ENCODE results near the gene DRC7.
A peak's percentile ranks its signal among the peaks of the same experiment; 100 is the strongest.
"Not testable (repeated sequence)": the region's sequence is repeated elsewhere in the genome, so short reads cannot be mapped to it uniquely, and the experiment has no call there.

The DRC7 gene

DNA sequence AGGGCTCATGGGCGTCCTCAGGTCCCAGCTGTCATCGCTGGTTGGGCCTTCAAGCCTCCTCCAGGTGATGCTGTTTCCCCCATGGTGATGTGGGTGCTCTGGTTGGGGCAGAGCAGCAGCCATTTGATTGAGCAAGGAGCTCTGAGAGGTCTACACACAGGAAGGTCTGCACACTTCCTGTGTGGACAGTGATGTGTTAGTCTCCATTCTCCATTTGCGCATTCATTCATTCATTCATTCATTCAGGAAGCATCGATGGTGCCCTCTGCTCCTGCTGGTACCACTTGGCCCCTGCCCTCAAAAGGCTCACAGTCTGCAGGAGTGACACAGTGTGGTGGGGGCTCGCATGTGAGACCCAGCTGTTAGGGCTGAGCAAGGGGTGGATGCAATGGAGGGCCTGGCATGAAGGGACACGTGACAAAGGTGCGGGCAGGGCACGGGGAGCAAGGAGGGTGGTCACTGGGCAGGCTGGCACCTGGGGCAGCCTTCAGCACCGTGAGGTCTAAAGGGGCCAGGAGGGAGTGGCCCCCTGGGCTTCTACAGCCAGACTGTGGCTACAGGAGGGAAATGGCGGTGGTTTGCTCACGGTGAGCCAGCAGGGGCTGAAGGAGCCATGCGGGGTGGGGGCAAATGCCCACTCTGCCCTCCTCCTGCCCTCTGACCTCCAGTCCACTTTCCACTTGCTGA lies 25.0 kb upstream of the DRC7 start:
- peak overlapping the region in 1 of 2 donors; percentile 3 for H3K4me3 ChIP-seq (ENCODE audit: low read depth in 1 of 2, low read length in 2 of 2)
- H3K27me3 ChIP-seq (ENCODE audit: low read depth, low read length), result no peaks in the 10 kb centered on the region
- H3K36me3 ChIP-seq (ENCODE audit: control insufficient read depth in 1 of 2, insufficient read depth in 2 of 2, low read length in 2 of 2), result no peaks in the 10 kb centered on the region
- no peaks in the 10 kb centered on the region for H3K4me1 ChIP-seq (ENCODE audit: control insufficient read depth in 1 of 2, insufficient read depth in 2 of 2, low read length in 2 of 2)
- no peak overlapping the region for H3K27ac ChIP-seq (ENCODE audit: low read length)
- no peaks in the 10 kb centered on the region for H3K9me3 ChIP-seq (ENCODE audit: control insufficient read depth in 1 of 2, low read length in 2 of 2)

DNA sequence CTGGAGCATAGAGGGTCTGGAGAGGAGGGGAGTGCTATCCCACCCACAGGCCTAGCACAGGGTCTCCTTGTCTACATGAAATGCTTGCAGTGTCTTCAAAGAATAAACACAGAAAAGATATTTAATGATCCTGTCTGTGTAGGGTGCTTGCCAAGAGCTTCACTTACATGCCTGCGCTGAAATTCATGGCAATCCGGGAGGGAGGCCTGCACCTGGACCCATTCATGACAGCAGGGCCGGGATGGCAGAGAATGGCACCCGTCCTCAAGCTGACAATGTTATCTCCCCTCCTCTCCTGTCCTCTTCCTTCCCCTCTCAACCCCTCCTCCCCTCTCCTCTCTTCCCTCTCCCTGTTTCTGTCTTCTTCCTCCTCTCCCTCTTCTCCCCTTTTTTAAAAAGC lies 24.4 kb upstream of the DRC7 start:
- H3K9me3 ChIP-seq (ENCODE audit: control insufficient read depth in 1 of 2, low read length in 2 of 2), result no peaks in the 10 kb centered on the region
- H3K4me1 ChIP-seq (ENCODE audit: control insufficient read depth in 1 of 2, insufficient read depth in 2 of 2, low read length in 2 of 2), result no peaks in the 10 kb centered on the region
- H3K27me3 ChIP-seq (ENCODE audit: low read depth, low read length), result no peaks in the 10 kb centered on the region
- H3K27ac ChIP-seq (ENCODE audit: low read length), result no peak overlapping the region
- peak overlapping the region in 1 of 2 donors; percentile 3 for H3K4me3 ChIP-seq (ENCODE audit: low read depth in 1 of 2, low read length in 2 of 2)
- no peaks in the 10 kb centered on the region for H3K36me3 ChIP-seq (ENCODE audit: control insufficient read depth in 1 of 2, insufficient read depth in 2 of 2, low read length in 2 of 2)

DNA sequence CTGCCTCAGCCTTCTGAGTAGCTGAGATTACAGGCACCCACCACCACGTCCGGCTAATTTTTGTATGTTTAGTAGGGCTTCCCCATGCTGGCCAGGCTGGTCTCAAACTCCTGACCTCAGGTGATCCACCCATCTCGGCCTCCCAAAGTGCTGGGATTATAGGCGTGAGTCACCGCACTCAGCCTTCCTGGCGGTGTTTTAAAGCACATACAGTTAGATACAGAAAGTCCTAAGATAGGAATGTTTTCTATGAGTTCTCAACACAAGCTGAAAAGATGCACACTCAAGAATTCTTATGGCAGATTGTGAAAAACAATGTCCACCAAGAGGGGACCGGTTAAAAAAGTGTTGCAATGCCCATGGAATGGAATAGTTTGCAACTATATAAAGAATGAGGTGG lies 23.2 kb upstream of the DRC7 start:
- H3K4me1 ChIP-seq (ENCODE audit: control insufficient read depth in 1 of 2, insufficient read depth in 2 of 2, low read length in 2 of 2); H3K9me3 ChIP-seq (ENCODE audit: control insufficient read depth in 1 of 2, low read length in 2 of 2); H3K36me3 ChIP-seq (ENCODE audit: control insufficient read depth in 1 of 2, insufficient read depth in 2 of 2, low read length in 2 of 2); H3K27ac ChIP-seq (ENCODE audit: low read length); H3K4me3 ChIP-seq (ENCODE audit: low read depth in 1 of 2, low read length in 2 of 2); H3K27me3 ChIP-seq (ENCODE audit: low read depth, low read length): not testable (repeated sequence)

DNA sequence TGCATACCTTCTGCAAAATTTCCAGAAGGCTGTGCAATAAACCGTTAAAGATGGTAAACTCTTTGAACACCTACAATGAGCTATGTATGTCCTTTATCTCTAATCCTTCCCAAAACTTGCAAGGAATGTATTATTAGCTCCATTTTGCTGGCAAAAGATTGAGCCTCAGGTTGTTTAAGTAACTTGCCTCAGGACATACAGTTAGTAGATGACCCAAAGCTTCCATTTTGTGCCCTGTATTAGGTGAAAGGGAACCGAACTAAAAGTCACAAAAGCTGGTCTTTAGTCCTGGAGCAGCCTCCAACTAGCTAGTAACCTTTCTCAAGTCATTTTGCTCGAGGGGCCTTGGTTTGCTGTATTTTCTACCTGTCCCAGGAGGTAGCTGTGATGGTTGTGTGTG lies 22.2 kb upstream of the DRC7 start:
- Histone ChIP-seq H3K27me3 (ENCODE audit: low read depth, low read length) (no peaks in the 10 kb centered on the region), H3K4me3 (ENCODE audit: low read depth in 1 of 2, low read length in 2 of 2) (no peak overlapping the region), H3K9me3 (ENCODE audit: control insufficient read depth in 1 of 2, low read length in 2 of 2) (no peaks in the 10 kb centered on the region), H3K27ac (ENCODE audit: low read length) (no peak overlapping the region), H3K36me3 (ENCODE audit: control insufficient read depth in 1 of 2, insufficient read depth in 2 of 2, low read length in 2 of 2) (no peaks in the 10 kb centered on the region), H3K4me1 (ENCODE audit: control insufficient read depth in 1 of 2, insufficient read depth in 2 of 2, low read length in 2 of 2) (no peaks in the 10 kb centered on the region)

DNA sequence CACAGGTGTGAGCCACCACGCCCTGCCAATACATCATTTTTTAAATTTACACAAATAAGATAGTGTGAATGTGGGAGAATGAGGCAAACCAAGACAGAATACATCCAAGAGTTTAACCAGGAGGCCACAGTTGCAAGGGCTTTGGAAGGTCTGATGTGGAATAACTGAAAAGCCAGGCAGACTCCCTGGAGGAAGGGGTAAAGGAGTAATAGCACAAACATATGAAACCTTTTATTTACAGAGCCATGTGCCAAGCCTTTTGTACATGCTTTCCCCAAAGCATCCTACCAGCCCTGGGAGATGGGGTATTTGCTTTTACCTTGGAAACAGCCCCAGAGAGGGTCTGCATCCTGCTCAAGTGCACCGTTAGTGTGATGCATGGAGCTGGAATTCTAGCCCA lies 21.8 kb upstream of the DRC7 start:
- Histone ChIP-seq H3K27ac (ENCODE audit: low read length) (no peak overlapping the region), H3K4me1 (ENCODE audit: control insufficient read depth in 1 of 2, insufficient read depth in 2 of 2, low read length in 2 of 2) (no peaks in the 10 kb centered on the region), H3K27me3 (ENCODE audit: low read depth, low read length) (no peaks in the 10 kb centered on the region), H3K36me3 (ENCODE audit: control insufficient read depth in 1 of 2, insufficient read depth in 2 of 2, low read length in 2 of 2) (no peaks in the 10 kb centered on the region), H3K4me3 (ENCODE audit: low read depth in 1 of 2, low read length in 2 of 2) (no peak overlapping the region), H3K9me3 (ENCODE audit: control insufficient read depth in 1 of 2, low read length in 2 of 2) (no peaks in the 10 kb centered on the region)

DNA sequence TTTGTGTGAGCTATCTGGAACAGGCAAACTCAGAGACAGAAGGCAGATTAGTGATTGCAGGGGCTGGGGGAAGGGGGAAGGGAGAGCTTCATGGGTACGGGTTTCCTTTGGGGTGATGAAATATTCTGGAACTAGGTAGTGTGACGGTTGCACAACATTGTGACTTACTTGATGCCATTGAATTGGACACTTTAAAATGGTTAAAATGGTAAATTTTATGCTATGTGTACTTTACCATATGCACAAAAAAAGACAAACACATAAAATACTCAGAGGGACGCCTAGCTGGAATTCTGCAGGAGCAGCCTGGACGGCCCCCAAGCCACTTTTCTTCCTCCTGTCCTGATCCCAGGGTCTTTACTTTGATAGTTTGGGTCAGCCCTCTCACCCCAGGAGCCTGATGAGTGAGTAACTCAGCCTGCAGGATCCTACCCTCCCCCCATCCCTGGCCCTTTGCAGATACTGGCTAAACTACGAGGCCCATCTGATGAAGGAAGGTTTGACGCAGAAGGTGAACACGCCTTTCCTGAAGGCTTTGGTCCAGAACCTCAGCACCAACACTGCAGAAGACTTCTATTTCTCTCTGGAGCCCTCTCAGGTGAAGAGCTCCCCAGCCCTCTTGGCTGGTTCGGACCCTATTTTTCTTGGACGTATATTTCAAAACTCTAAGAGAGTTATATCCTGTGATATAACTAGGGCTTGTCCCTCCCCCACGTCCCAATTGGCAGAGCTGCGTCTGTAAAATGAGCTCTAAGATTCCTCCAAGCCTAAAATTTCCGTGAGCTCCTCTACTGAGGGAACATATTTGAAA lies 18.7 kb upstream of the DRC7 start:
- Histone ChIP-seq H3K27ac (ENCODE audit: low read length) (no peak overlapping the region), H3K4me3 (ENCODE audit: low read depth in 1 of 2, low read length in 2 of 2) (no peak overlapping the region), H3K27me3 (ENCODE audit: low read depth, low read length) (no peaks in the 10 kb centered on the region), H3K4me1 (ENCODE audit: control insufficient read depth in 1 of 2, insufficient read depth in 2 of 2, low read length in 2 of 2) (no peaks in the 10 kb centered on the region), H3K9me3 (ENCODE audit: control insufficient read depth in 1 of 2, low read length in 2 of 2) (no peaks in the 10 kb centered on the region), H3K36me3 (ENCODE audit: control insufficient read depth in 1 of 2, insufficient read depth in 2 of 2, low read length in 2 of 2) (no peaks in the 10 kb centered on the region)

DNA sequence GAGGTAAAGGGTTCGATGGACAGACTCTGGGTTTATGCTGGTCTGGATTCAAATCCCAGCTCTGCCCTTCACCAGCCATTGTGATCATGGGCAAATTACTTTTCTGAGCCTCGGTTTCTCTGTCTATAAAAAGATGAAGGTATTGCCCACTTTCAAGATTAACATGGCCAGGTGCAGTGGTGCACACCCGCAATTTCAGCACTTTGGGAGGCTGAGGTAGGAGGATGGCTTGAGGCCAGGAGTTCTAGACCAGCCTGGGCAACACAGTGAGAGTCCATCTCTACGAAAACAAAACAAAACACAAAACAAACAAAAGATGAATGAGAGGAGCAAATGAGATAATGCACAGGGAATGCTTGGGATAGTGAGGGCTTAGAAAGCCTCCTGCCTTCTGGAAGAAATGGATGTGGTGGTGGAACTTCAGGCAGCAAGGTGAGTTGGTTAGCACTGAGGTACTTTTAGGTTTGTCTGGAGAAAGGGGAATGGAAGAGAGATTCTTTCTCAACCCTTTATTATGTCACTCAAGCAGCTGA lies 18.0 kb upstream of the DRC7 start:
- Histone ChIP-seq H3K9me3 (ENCODE audit: control insufficient read depth in 1 of 2, low read length in 2 of 2) (no peaks in the 10 kb centered on the region), H3K27me3 (ENCODE audit: low read depth, low read length) (no peaks in the 10 kb centered on the region), H3K4me1 (ENCODE audit: control insufficient read depth in 1 of 2, insufficient read depth in 2 of 2, low read length in 2 of 2) (no peaks in the 10 kb centered on the region), H3K36me3 (ENCODE audit: control insufficient read depth in 1 of 2, insufficient read depth in 2 of 2, low read length in 2 of 2) (no peaks in the 10 kb centered on the region), H3K4me3 (ENCODE audit: low read depth in 1 of 2, low read length in 2 of 2) (no peak overlapping the region), H3K27ac (ENCODE audit: low read length) (no peak overlapping the region)

DNA sequence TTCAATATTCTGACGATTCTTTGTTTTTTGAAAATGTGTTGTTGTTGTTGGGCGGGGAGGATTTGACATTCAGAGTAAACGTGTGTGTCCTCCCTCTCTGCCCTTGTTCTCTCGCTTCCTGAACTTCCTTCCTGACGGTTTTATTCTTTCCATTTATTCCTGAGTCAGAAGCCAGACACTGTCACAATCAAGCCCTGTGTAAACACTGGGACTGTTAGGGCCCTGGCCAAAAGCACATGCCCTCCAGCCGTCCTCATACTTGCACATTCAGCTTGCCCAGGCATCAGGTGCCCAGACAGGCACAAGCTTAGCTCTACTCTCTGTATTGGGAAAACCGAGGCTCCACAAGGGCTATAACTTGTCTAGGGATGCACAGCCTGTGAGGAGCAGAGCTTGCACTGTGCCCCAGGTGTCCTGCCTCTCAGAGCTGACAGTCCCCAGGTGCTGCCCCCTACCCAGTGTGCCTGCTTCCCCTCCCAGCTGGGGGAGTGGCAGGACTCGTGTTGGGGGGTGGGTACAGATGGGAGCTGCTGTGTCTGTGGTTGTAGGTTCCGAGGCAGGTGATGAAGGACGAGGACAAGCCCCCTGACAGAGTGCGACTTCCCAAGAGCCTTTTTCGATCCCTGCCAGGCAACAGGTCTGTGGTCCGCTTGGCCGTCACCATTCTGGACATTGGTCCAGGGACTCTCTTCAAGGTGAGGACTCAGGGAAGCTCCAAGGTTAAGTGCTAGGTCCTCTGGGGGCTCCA lies 16.8 kb upstream of the DRC7 start:
- H3K4me3 ChIP-seq (ENCODE audit: low read depth in 1 of 2, low read length in 2 of 2), result no peak overlapping the region
- no peaks in the 10 kb centered on the region for H3K4me1 ChIP-seq (ENCODE audit: control insufficient read depth in 1 of 2, insufficient read depth in 2 of 2, low read length in 2 of 2)
- no peaks in the 10 kb centered on the region for H3K27me3 ChIP-seq (ENCODE audit: low read depth, low read length)
- H3K27ac ChIP-seq (ENCODE audit: low read length), result no peak overlapping the region
- no peaks in the 10 kb centered on the region for H3K36me3 ChIP-seq (ENCODE audit: control insufficient read depth in 1 of 2, insufficient read depth in 2 of 2, low read length in 2 of 2)
- H3K9me3 ChIP-seq (ENCODE audit: control insufficient read depth in 1 of 2, low read length in 2 of 2), result no peaks in the 10 kb centered on the region

DNA sequence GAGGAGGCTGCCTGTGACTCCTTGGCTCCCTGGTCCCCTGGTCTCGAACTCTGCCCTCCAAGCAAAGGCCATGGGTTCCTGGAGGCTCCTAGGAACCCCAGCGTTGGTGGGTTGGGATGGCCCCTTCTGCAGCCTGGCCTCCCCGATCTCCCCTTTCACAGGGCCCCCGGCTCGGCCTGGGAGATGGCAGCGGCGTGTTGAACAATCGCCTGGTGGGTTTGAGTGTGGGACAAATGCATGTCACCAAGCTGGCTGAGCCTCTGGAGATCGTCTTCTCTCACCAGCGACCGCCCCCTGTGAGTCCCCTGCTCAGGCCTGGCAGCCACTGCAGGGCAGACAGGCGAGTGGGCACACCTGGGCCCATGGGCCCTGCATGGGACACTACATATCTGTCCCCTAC lies 15.6 kb upstream of the DRC7 start:
- H3K9me3 ChIP-seq (ENCODE audit: control insufficient read depth in 1 of 2, low read length in 2 of 2), result no peaks in the 10 kb centered on the region
- H3K36me3 ChIP-seq (ENCODE audit: control insufficient read depth in 1 of 2, insufficient read depth in 2 of 2, low read length in 2 of 2), result no peaks in the 10 kb centered on the region
- H3K27me3 ChIP-seq (ENCODE audit: low read depth, low read length), result no peaks in the 10 kb centered on the region
- no peak overlapping the region for H3K27ac ChIP-seq (ENCODE audit: low read length)
- no peak overlapping the region for H3K4me3 ChIP-seq (ENCODE audit: low read depth in 1 of 2, low read length in 2 of 2)
- no peaks in the 10 kb centered on the region for H3K4me1 ChIP-seq (ENCODE audit: control insufficient read depth in 1 of 2, insufficient read depth in 2 of 2, low read length in 2 of 2)

DNA sequence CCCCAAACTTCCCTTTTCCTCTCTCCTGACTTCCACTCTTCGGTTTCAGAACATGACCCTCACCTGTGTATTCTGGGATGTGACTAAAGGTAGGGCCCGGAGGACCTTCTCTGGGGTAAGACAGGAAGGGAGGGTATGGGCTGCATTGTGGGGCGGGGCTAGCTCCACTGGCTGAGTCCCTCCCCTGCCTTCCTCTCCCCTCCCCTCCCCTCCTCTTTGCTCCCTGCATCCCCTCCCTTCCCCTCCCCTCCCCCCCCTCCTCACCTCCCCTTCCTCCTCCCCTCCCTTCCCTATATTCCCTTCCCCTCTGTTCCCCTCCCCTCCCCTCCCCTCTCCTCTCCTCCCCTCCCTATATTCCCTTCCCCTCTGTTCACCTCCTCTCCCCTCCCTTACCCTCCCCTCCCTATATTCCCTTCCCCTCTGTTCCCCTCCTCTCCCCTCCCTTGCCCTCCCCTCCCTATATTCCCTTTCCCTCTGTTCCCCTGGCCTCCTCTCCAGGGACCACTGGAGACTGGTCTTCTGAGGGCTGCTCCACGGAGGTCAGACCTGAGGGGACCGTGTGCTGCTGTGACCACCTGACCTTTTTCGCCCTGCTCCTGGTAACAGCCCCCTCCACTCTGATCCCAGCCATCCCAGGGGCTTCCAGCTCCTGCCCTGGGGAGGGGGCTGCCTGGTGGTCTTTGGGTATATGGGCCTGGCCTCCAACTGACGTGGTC lies 14.7 kb upstream of the DRC7 start:
- Histone ChIP-seq H3K4me3 (ENCODE audit: low read depth in 1 of 2, low read length in 2 of 2) (no peak overlapping the region), H3K9me3 (ENCODE audit: control insufficient read depth in 1 of 2, low read length in 2 of 2) (no peaks in the 10 kb centered on the region), H3K36me3 (ENCODE audit: control insufficient read depth in 1 of 2, insufficient read depth in 2 of 2, low read length in 2 of 2) (no peaks in the 10 kb centered on the region), H3K27me3 (ENCODE audit: low read depth, low read length) (no peaks in the 10 kb centered on the region), H3K4me1 (ENCODE audit: control insufficient read depth in 1 of 2, insufficient read depth in 2 of 2, low read length in 2 of 2) (no peaks in the 10 kb centered on the region), H3K27ac (ENCODE audit: low read length) (no peak overlapping the region)
